Measurements from ENCODE around the gene RERE.

DNA sequence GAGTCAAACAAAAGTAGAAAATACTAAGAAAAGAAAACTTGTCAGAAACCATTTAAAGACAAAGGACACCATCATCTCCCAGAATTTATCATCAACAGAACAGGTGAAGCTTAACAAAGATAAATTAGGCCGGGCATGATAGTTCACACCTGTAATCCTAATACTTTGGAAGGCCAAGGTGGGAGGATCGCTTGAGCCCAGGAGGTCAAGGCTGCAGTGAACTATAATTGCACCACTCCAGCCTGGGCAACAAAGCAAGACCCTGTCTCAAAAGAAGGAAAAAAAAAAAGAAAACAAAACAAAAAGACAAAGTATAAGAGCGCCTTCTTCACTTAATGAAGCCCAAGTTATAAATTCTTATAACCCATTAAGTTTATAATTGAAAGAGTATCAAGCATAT lies 25.6 kb downstream of the RERE start:
- TF ChIP-seq, protein P1, sequence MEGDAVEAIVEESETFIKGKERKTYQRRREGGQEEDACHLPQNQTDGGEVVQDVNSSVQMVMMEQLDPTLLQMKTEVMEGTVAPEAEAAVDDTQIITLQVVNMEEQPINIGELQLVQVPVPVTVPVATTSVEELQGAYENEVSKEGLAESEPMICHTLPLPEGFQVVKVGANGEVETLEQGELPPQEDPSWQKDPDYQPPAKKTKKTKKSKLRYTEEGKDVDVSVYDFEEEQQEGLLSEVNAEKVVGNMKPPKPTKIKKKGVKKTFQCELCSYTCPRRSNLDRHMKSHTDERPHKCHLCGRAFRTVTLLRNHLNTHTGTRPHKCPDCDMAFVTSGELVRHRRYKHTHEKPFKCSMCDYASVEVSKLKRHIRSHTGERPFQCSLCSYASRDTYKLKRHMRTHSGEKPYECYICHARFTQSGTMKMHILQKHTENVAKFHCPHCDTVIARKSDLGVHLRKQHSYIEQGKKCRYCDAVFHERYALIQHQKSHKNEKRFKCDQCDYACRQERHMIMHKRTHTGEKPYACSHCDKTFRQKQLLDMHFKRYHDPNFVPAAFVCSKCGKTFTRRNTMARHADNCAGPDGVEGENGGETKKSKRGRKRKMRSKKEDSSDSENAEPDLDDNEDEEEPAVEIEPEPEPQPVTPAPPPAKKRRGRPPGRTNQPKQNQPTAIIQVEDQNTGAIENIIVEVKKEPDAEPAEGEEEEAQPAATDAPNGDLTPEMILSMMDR (IDR thresholded peaks at IDR 0.05; ENCODE audit: insufficient read depth, low read depth, low read length): no peak
- no peak for TF ChIP-seq EZH2 (IDR thresholded peaks at IDR 0.05; ENCODE audit: insufficient read depth, low read length)
